K562 (cell line): Measurements from ENCODE around the gene MCEMP1. TPM values are rescaled to one million over a fixed set of nuclear protein-coding genes. Genes with fewer than 3 reads are reported as not detected.

Experiments used
- CBX8 ChIP-seq: fragments of 200-600 bp; sonication (generic); IDR thresholded peaks from 2 replicates; pipeline ENCODE4 v1.6.1; 2012; ENCODE audit warnings: borderline replicate concordance, mixed run types, low read depth, mild to moderate bottlenecking, moderate library complexity, mixed read lengths, low read length, control low read depth, inconsistent platforms; ENCODE audit not compliant: poor library complexity, severe bottlenecking; ENCODE audit errors: extremely low read depth
- FUS ChIP-seq: fragments of 200-400 bp; formaldehyde crosslinking; optimal IDR thresholded peaks from 2 replicates; pipeline ENCODE3; 2017; ENCODE audit warnings: low read depth, low read length
- GABPB1 ChIP-seq: sonication (generic); formaldehyde crosslinking; IDR thresholded peaks from 2 replicates; pipeline ENCODE4 v1.8.0; 2022; ENCODE audit warnings: mild to moderate bottlenecking, missing genetic modification reagents
- L3MBTL2 ChIP-seq: fragments of 450-650 bp; IDR thresholded peaks from 2 replicates; pipeline ENCODE4 v1.6.1; 2016; ENCODE audit warnings: mild to moderate bottlenecking, moderate library complexity
- MCM2 ChIP-seq: fragments of 450-650 bp; IDR thresholded peaks from 2 replicates; pipeline ENCODE4 v1.6.1; 2017; ENCODE audit warnings: low read depth, mild to moderate bottlenecking
- MEF2D ChIP-seq: conservative IDR thresholded peaks from 2 replicates; pipeline ENCODE4 v1.6.1; 2016; ENCODE audit warnings: low read depth, missing genetic modification characterization, missing compliant biosample characterization
- MXI1 ChIP-seq: IDR thresholded peaks from 2 replicates; pipeline ENCODE4 v1.6.1; 2011; ENCODE audit warnings: low read depth, mild to moderate bottlenecking, improper control_type of control experiment, low read length
- NONO ChIP-seq, 2 experiments: fragments of 200-400 bp in 1 of 2; fragments of 450-650 bp in 1 of 2; formaldehyde crosslinking in 1 of 2; IDR thresholded peaks; 2 replicates each; pipeline ENCODE4 v1.6.1; 2017; ENCODE audit warnings: low read depth in 2 of 2, mild to moderate bottlenecking in 2 of 2, moderate library complexity in 2 of 2, low read length in 1 of 2
- PREB ChIP-seq: sonication (generic); formaldehyde crosslinking; IDR thresholded peaks from 2 replicates; pipeline ENCODE4 v1.8.1; 2023; ENCODE audit warnings: mild to moderate bottlenecking, missing genetic modification reagents
- SMARCE1 ChIP-seq: fragments of 450-650 bp; IDR thresholded peaks from 2 replicates; pipeline ENCODE4 v1.7.1; 2016; ENCODE audit warnings: mild to moderate bottlenecking
- STAT5A ChIP-seq: IDR thresholded peaks from 2 replicates; pipeline ENCODE4 v1.6.1; 2012; ENCODE audit warnings: low read length, inconsistent platforms, borderline replicate concordance
- TEAD1 ChIP-seq, 2 experiments: fragments of 450-650 bp in 1 of 2; sonication (generic) in 1 of 2; formaldehyde crosslinking; IDR thresholded peaks; 2 replicates each; pipeline versions ENCODE4 v1.4.0 to v1.8.0; 2020 to 2022; ENCODE audit warnings: mild to moderate bottlenecking in 2 of 2, missing genetic modification reagents in 1 of 2
- ZBTB11 ChIP-seq, 3 experiments: fragments of 200-800 bp in 1 of 3; fragments of 250-450 bp in 1 of 3; fragments of 450-650 bp in 1 of 3; sonication (Bioruptor Pico) in 1 of 3; sonication (Bioruptor generic) in 1 of 3; formaldehyde crosslinking in 1 of 3; IDR thresholded peaks; 2 replicates each; pipeline versions ENCODE4 v1.6.1 to v1.8.0; 2016 to 2022; ENCODE audit warnings: mild to moderate bottlenecking in 2 of 3, missing genetic modification characterization in 2 of 3, missing compliant biosample characterization in 1 of 3, moderate library complexity in 1 of 3
- ZBTB26 ChIP-seq: fragments of 450-650 bp; formaldehyde crosslinking; IDR thresholded peaks from 2 replicates; pipeline ENCODE4 v1.4.0; 2022; ENCODE audit warnings: missing genetic modification characterization
- ZKSCAN8 ChIP-seq: fragments of 200-800 bp; sonication (Bioruptor generic); IDR thresholded peaks from 2 replicates; pipeline ENCODE4 v1.6.1; 2016; ENCODE audit warnings: missing genetic modification characterization, missing compliant biosample characterization
- ZNF175 ChIP-seq: fragments of 200-800 bp; sonication (Bioruptor generic); IDR thresholded peaks from 2 replicates; pipeline ENCODE4 v1.6.1; 2016; ENCODE audit warnings: low read depth, mild to moderate bottlenecking, missing genetic modification characterization, missing compliant biosample characterization
- ZNF197 ChIP-seq: fragments of 200-800 bp; sonication (Bioruptor generic); IDR thresholded peaks from 2 replicates; pipeline ENCODE4 v1.6.1; 2016; ENCODE audit warnings: low read depth, missing genetic modification characterization, missing compliant biosample characterization
- ZNF449 ChIP-seq: fragments of 250-450 bp; sonication (Bioruptor Pico); IDR thresholded peaks from 2 replicates; pipeline ENCODE4 v1.8.0; 2022; ENCODE audit warnings: moderate library complexity, mild to moderate bottlenecking, inconsistent platforms
- ZNF561 ChIP-seq: fragments of 450-650 bp; formaldehyde crosslinking; conservative IDR thresholded peaks from 2 replicates; pipeline ENCODE4 v1.4.0; 2020; ENCODE audit warnings: mild to moderate bottlenecking, moderate library complexity
- polyA plus RNA-seq, 8 experiments: library from polyadenylated mRNA; depleted of rRNA in 4 of 8; stranded (reverse) in 5 of 8; unstranded in 3 of 8; fragments of >200 nt; fragmentation: Nextera tagmentation in 2 of 8; fragmentation: Illumina TruSeq in 1 of 8; extraction: Ambion mirVana in 2 of 8; extraction: Trizol in 1 of 8; gene quantifications; 2 replicates each; pipeline versions ENCODE4 v1.2.1 to v1.2.3, GENCODE V29; 2011 to 2014; ENCODE audit warnings: inconsistent platforms in 1 of 8, missing spikeins in 1 of 8
- total RNA-seq, 7 experiments: library from RNA; depleted of rRNA in 6 of 7; stranded (reverse); fragments of >200 nt in 6 of 7; fragmentation: Illumina TruSeq in 2 of 7; extraction: Trizol in 2 of 7; gene quantifications; 2 replicates each; pipeline versions ENCODE4 v1.2.1 to v1.2.3, GENCODE V29; 2011 to 2021; ENCODE audit warnings: low replicate concordance in 1 of 7

The MCEMP1 gene
- total and polyA plus RNA-seq, 9 of the 15 experiments (the other 6 are each of a cell fraction or from before 2014, with no cell fraction given) = 0.11 to 1.8 (median 0.51) TPM

- TF ChIP-seq ZBTB11 (CRISPR knock-in tag; IDR thresholded peaks at IDR 0.05) (no peak), ZNF561 (CRISPR knock-in tag) (no peak), NONO (IDR thresholded peaks at IDR 0.05; ENCODE audit: low read depth in 2 of 2, low read length in 1 of 2) (no peak), SMARCE1 (no peak), CBX8 (no peak), PREB (no peak), FUS (no peak), MEF2D (tag) (no peak), ZNF175 (CRISPR knock-in tag) (no peak), ZBTB26 (CRISPR knock-in tag) (no peak), ZNF197 (CRISPR knock-in tag) (no peak), TEAD1 (CRISPR knock-in tag; IDR thresholded peaks at IDR 0.05) (no peak), GABPB1 (CRISPR knock-in tag) (peak; percentile 90), MXI1 (0 out of 2 replicates have a peak, but pooled peaks have one; percentile 13), ZKSCAN8 (CRISPR knock-in tag) (no peak), MCM2 (no peak), ZNF449 (CRISPR knock-in tag) (no peak), STAT5A (no peak), L3MBTL2 (peak; percentile 84)
Observed at GRCh38 chr19:7629347-7630054, 47.4 kb upstream of the MCEMP1 start, which contains the start of the genes PET100 and XAB2 (continued).
